HUDEP-2 (cell line): ENCODE data around the gene KCNQ1OT1.

Experiments
- DNase-seq, 76 experiments: peaks; one replicate each; lab custom pipeline; 2025; ENCODE audit not compliant: unreplicated experiment in 76 of 76; lab: John Stamatoyannopoulos, UW

KCNQ1OT1 gene

GRCh38 chr11:2625183-2625582, 74.6 kb downstream of the KCNQ1OT1 start:
- no peak for DNase-seq

DNA sequence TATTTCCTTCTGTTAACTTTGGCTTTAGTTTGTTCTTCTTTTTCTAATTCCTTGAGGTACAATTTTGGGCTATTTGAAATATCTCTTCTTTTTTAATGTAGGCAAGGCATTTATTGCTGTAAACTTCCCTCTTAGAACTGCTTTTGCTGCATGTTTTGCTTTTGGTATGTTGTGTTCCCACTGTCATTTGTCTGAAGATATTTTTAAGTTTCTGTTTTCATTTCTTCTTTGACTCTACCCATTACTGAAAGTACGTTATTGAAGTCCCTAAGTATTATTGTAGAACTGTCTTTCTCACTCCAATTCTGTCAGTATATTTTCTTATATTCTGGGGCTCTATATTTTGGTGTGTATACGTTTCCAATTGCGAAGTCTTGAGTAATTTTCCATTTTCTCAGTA, 77.9 kb downstream of the KCNQ1OT1 start:
- no peak for DNase-seq

- no peak for DNase-seq
These were observed 86.8 kb downstream of the KCNQ1OT1 start for GRCh38 chr11:2612884-2613571.

DNA sequence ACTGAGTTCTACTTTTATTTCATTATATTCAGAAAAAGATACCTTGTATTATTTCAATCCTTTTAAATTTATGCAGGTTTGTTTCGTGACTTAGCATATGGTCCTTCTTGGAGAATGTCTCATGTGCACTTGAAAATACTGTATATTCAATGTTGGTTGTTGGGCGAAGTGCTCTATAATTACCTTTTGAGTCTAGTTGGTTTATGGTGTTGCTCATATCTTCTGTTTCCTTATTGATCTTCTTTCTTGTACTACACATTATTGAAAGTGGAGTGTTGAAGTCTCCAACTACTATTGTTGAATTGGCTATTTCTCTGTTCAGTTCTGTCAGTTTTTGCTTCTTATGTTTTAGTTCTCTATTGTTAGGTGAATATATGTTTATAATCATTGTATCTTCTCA, 90.4 kb downstream of the KCNQ1OT1 start:
- DNase-seq = no peak

DNA sequence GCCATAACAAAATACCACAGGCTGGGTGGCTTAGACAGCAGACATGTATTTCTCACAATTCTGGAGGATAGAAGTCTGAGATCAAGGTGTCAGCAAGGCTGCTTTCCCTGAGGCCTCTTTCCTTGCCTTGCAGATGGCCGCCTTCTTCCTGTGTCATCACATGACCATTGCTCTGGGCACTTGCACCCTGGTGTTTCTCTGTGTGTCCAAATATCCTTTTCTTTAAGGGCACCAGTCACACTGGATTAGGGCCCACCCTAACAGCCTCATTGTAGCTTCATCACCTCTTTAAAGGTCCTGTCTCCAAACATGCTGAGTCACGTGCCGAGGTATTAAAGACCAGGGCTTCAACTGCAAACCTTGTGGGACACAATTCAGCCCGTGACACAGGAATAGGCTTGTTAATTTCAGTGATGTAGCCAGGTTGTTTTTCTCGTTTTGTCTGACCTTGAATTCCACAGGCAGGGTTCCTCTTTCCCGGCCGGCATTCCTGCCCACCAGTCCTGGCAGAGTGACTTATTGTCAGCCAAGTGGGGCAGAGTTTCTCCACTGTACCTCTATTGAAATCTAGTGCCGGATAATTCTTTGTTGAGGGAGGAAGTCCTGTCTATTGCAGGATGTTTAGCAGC, 100.1 kb downstream of the KCNQ1OT1 start:
- DNase-seq = no peak

- no peak for DNase-seq
These were observed 104.6 kb downstream of the KCNQ1OT1 start for GRCh38 chr11:2595204-2595603.

DNA sequence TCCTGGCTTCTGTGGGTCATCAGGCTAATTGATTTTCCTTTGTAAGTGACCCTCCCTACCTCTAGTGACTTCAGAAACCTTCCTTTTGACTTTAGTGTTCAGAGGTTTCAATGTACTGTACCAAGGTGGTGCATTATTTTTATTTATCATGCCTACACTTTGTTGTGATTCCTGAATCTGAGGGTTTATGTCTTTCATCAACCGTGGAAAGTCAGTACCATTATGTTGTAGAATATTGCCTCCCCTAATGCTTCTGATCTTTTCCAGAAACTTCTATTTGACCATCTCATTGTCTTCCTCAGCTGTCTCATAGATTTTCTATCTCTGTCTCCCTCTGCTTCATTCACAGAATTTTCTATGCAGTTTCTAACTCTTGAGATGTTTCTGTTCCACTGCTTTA, 105.5 kb downstream of the KCNQ1OT1 start:
- no peak for DNase-seq

- DNase-seq = no peak
These were observed 106.3 kb downstream of the KCNQ1OT1 start for GRCh38 chr11:2593393-2593950.

- DNase-seq = no peak
These were observed 107.0 kb downstream of the KCNQ1OT1 start for GRCh38 chr11:2592559-2593392.

- DNase-seq = no peak
These were observed 108.0 kb downstream of the KCNQ1OT1 start for GRCh38 chr11:2591805-2592204.

DNA sequence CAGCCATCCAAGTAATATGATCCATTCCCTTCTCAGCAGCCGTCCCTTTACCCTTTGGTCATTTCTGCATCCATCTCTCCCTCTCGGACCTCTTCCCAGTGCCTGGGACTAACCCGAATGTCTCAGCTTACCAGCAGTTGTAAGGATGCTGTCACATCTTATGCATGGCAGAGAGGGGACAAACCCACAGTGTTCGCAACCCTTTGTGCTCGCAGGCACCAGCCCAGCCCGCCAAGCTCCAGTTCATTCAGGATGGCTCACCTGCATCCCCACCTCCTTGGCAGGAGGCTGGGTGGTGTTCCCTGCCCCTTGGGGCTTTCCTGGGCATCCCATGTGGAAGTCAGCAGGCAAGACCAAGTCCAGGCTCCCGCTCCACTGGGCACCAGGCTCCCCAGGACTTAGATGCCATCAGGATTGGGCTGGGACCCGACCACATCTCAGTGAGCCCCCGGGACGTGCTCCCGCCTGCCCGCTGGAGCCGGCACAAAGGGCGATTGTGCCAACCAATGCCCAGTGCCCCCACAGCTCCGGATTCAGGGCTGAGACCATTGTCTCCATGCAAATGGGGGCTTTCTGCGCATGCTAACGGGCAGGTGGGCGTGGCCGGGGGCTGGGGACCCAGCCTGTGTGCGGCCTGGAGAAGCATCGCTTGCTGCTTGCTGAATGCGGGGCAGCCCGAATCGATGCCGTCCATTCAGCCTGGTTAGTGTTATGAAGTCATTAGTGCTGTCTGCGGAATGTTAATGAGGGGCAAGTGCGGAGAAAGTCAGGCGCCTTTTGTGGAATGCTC, 108.6 kb downstream of the KCNQ1OT1 start:
- DNase-seq = no peak

DNA sequence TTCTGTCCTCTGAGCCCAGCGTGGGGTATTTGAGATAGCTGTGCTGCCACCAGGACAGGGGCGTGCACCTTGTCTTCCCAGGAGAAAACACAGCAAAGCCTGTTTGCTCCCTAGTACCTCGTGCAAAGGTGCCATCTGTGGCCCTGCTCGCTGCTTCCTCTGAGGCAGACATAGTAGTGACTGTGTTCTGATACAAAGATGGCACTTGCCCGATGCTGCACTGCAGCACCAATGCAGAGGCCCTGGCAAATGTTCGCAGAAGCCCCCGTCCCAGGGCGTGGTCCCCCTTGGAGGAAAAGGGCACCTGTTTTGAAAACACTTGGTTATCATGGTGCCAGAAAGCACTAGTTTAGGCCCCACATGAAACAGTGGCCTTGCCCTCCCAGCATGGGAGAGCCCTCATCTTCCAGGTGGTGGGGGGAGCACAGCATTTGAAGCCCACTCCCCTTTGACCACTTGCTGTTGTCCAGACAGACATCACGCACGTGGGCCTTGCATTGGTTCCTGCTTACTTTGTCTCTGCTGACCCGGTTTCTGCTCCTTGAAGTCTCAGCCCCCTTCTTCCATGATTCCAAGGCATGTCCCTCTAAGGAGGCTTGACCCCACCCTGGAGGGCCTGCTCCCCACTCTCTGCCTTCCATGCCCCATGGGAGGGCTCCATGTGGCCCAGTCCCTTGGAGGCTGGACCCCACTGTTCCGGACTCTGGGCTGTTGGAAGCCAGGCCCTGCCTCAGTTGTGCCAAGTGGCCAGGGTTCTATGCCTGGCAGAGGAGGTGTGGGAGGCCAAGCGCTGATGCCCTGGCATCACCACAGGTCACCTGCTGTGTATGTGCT, 109.4 kb downstream of the KCNQ1OT1 start:
- no peak for DNase-seq

- no peak for DNase-seq
These were observed 110.3 kb downstream of the KCNQ1OT1 start for GRCh38 chr11:2589538-2589934.

DNA sequence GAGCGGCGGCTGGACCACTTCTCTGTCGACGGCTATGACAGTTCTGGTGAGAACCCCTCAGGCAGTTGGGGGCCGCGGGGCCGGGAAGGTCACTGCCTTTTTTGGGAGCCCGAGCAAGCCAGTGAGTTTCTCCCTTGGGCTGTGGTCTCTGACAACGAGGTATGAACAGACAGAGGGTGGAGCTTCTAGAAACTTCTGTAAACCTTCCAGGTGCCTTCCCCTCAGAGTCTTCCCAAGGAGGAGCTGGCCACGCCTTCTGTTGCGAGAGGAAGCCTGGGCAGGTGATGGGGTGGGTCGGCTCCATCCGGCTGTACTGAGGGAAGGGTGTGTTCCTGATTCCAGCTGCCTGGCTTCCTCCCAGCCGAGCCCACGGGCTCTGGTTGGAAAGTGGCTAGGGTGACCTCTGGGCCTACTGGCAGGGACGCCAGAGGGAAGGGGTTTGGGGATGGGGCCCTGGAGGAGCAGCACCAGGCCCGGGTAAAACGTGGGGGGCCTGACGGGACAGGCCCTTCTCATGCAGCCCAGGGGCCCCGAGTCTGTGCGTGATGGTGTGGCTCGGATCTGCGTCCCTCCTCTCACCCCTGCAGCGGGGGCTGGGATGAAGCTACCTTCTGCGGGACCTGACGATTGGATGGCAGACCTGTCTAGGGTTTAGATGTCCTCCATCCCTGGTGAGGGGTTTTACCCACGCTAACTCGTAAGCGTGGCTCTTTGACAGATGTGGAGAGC, 110.8 kb downstream of the KCNQ1OT1 start:
- no peak for DNase-seq

DNA sequence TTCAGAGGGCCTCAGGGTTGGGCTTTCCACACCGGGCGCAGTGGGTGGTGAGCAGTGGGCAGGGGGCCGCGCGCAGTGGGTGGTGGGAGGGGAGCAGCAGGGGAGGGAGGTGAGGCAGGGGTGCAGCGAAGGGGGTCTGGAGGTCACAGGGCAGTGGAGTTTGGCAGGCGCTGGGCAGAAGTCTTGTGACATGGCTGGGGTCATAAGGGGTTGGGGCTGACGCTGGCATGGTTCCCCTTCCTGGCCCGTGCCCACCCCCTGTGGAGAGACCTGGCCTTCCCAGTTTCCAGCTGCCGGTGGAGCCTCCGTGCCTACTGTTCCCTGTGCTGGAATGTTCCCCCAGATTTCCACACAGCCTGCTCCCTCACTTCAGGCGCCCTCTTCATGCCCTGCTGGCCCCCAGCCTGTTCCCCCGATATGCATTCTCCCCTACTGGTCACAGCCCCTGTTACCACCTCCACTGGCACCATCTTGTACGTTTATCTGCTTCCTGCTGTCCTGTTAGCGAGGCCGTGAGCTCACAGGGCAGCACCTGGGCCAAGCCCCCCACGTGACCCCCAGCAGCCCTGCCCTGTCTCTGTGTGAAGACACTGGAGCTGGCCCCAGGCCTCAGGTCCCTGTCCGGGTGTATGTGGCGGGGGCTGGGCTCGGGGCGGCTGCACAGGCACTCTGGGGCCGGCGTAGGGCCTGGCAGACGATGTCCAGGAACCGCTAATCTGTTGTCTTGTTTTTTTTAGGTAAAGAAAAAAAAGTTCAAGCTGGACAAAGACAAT, 111.6 kb downstream of the KCNQ1OT1 start:
- no peak for DNase-seq

DNA sequence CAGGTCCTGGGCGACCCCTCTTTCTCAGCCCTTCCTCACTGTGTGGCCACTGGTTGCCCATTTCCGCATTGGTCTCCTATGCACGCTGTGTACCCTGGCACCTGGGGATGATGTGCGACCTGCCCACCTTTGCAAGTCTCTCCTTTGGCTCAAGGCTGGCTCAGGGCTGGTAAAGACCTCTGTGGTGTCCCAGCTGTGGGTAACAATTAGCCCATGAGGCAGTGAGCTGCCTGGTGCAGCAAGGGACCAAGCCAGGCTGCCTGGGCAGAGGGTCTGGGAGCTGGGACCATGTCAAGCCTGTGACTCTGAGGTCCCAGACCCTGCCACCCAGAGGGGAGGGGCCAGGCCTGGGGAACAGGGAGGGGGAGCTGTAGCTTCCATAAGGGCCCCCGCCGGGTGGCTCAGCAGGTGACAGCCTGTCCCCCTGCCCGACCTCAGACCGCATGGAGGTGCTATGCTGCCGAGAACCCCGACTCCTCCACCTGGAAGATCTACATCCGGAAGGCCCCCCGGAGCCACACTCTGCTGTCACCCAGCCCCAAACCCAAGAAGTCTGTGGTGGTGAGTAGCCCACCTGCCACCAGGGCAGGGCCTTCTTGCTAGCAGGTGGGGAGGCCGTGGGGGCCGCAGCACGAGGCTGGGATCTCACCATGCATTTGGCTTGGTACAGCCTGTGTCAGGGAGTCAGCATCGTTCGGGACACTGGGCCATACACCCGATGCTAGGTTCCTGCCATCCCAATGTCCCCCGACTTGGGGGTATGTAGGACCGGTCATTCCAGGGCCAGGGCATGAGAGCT, 112.5 kb downstream of the KCNQ1OT1 start:
- no peak for DNase-seq

DNA sequence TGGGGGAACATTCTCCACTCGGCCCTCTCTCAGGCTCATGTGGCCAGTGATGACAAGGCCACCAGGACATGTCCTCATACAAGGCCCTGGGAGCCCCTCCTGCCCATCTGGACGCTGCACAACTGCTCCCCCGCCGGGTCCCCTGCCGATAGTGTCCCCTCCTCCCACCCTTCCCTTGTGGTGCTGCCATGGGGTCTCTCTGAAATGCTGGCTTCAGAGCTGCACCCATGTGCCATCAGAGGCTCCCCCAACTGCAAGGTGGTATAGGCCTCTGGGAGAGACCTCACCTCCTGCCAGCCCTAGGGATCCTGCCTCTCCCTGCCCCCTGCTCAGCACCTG, 113.0 kb downstream of the KCNQ1OT1 start:
- no peak for DNase-seq
